Fibroblast of peridontal ligament (primary cell): Measurements from ENCODE around the gene CTDNEP1.
"Not testable (repeated sequence)": the region's sequence is repeated elsewhere in the genome, so short reads cannot be mapped to it uniquely, and the experiment has no call there.

ENCODE experiments used
- DNase-seq: peaks from one replicate; pipeline ENCODE4 v3.0.0-alpha.2; 2010; ENCODE audit errors: extremely low read depth

The CTDNEP1 gene

GRCh38 chr17:7248796-7249195 is 2.7 kb downstream of the CTDNEP1 start:
- DNase-seq, result no peak

GRCh38 chr17:7246779-7247178 is 4.8 kb downstream of the CTDNEP1 start:
- DNase-seq, result no peak

DNA sequence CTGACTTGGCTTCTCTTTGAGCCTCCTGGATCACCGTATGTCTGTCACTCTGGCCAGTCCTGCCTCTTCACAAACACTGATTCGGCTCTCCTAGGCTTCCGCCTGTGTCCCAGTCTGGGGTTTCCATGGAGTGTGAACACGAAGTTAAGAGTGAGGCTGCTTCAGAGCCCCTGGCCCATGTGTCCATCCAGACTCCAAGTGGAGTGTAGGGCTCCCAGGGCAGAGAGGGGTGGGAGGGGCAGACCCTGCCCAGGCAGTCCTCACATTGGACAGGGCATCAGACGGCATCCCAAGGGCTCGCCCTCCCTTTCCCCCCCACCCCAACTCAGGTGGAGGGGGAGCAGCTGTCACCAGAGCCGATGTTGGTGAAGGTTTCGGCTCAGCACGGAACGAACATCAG is 7.7 kb downstream of the CTDNEP1 start:
- DNase-seq, result not testable (repeated sequence)

- DNase-seq, result no peak
Observed at GRCh38 chr17:7243453-7243729, 8.1 kb downstream of the CTDNEP1 start.

- DNase-seq, result peak; percentile 98
Observed at GRCh38 chr17:7242717-7243452, 8.6 kb downstream of the CTDNEP1 start.

DNA sequence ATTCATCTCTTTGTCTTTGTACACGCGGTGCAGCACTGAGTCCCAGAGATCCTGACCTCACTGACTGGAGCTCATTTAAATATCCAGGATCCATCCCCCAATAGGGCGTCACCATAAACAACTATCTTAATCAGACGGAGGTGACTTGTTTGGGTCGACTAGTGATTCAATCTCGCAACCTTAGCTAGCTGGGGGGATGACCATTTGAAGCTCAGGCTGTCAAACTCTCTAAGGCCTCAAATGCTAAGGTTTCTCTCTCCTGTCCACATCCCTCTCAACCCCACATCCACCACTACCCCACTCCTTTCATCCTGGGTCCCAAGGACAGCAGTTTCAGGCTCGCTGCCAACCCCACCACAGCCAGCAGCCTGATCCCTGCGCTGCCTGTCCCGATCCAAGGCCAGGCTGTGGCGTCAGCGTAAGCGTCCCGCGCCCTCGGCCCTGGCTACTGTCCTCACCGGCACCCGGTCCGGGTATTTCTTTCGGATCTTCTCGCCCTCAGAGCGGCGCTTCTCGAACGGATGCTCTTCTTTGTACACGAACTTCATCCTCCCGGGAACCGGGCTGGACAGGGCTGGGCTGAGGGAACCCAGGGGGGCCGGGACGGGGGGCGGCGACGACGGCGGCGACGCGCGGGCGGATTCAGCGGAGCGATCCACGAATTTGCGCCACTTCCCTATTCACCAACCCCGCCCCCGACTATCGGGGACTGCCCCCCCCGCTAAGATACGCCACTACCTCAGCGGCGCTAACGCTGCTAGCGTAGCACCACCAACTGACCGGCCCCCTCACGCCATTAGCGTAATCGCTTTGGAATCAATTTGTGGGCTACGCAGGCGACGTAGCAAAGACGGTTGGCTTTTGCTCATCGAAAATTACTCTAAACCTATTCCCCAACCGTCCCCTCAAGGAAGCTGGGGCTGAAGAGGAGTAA is 9.5 kb downstream of the CTDNEP1 start, which contains the start of gene GABARAP:
GABARAP (minus strand) TSS at position 667 of the 934 bp plus-strand sequence; CDS start at position 548, 119 bp downstream.
- DNase-seq, result peak; percentile 93

- peak; percentile 43 for DNase-seq
Observed at GRCh38 chr17:7241090-7241733, 10.3 kb downstream of the CTDNEP1 start.

DNA sequence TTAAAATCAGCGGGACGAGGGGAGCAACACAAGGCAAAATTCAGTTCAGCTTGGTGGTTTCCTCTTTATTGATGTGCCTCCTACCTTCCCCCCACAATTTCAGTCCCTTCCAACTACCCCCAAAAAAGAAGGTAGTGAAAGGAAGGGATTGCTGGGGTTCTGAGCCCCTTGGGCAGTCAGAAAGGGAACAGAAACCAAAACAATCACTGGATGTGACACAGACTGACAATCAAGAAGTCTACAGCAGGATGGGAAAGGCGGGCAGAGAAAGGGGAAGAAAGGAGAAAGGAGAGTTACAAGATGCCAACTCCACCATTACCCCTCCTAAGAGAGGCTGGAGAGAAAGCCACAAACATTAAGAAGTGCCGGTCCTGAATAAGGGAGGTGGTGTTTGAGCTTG is 11.2 kb downstream of the CTDNEP1 start:
- no peak for DNase-seq

DNA sequence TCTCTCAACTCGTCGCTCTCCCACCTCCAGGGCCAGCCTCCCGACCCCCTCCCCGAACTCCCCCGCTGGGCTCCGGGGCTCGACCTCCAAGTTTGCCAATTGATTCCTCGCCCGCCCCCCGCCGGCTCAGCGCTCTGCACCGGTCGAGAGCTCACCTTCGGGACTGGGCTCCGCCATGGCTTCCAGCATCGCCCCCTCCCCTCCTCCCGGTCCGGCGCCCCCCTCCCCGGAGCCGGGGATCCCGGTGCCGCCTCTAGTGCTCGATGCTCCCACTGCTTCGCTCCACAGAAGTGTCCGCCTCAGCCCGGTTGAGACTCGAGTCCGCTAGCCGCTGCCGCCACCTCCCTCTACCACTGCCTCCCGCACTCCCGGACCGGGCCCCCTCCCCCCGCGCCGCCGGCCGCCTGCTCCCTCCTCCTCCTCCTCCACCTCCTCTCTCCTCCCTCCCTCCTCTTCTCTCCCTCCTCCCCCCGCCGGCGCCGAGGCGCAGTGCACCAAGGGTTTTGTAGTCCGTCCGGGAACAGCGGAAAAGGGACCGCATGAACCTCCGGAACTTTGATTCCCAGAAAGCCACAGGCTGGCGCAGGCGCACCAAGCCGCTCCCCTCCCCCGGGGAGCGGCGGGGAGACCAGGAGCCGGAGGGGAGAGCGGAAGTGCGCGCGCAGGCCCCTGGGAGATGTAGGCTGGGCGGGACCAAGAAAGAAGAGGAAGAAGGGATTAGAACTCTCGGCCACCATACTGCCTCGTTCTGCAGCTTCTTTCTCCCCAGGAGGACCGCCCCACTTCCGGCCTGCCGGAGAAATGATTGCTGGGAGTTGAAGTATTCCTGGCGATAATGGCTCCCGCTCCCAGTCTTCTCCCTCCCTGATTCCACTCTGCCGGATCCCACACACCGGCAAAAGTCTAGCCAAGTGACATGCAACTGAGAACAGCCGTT is 12.2 kb downstream of the CTDNEP1 start, which contains the start of gene PHF23:
PHF23 (minus strand) TSS at position 367 of the 937 bp plus-strand sequence; CDS start at position 189, 178 bp downstream.
- peak; percentile 99 for DNase-seq

DNA sequence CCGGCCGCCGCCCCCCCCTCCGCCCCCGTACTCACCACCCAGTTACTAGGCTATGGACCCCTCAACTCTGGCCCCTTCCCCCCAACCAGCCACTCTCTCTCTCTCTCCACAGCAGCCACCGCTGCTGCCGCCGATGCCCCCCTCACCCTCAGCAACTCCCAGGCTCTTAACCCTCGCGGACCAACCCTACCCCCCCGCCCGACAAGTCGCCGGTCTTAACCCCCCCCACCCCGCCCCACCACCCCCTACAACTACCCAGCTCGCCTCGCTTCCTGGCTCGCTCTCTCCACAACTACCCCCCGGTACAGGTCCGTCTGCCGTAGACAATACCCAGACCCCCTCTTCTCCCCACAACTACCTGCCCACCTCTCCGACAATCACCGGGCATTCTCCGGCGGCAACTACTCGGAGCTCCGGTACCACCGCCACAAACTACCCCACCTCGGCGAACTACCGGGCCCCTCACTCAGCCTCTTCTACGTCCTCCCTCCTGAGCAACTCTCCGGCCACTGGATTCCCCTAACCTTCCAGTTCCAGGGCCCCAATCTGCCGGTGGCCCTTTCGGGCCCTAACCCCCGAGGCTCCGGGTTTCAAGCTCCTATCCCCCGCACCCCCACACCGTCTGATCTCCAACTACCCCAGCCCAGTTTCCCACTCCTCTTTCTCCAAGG is 13.0 kb downstream of the CTDNEP1 start:
- DNase-seq, result no peak

- peak; percentile 44 for DNase-seq
Observed at GRCh38 chr17:7237761-7238419, 13.6 kb downstream of the CTDNEP1 start.

DNA sequence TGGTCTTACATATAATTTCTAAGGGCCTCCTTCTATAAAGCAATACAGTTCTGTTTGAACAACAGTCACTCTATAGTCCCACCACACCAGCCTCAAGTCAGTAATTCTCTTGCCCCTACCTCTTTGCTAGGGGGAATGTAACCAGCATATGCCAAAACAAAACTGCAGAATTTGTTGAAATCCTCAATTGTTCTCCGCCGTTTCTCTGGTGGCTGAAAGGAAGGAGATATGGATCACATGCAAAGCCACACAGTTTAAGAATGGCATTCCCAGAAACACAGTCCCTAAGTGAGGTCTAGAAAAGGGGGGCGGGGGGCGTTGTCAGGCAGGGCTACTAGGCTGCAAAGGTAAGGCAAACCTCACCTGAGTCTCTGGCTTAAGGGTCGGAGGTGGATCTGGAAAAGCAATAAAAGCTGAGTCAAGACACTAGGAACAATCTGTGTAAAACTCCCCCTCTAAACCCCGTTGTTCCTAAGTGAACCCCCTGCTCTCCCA is 14.2 kb downstream of the CTDNEP1 start:
- no peak for DNase-seq

- no peak for DNase-seq
Observed at GRCh38 chr17:7236808-7237207, 14.7 kb downstream of the CTDNEP1 start.

GRCh38 chr17:7235693-7236665 is 15.6 kb downstream of the CTDNEP1 start:
- DNase-seq, result no peak

DNA sequence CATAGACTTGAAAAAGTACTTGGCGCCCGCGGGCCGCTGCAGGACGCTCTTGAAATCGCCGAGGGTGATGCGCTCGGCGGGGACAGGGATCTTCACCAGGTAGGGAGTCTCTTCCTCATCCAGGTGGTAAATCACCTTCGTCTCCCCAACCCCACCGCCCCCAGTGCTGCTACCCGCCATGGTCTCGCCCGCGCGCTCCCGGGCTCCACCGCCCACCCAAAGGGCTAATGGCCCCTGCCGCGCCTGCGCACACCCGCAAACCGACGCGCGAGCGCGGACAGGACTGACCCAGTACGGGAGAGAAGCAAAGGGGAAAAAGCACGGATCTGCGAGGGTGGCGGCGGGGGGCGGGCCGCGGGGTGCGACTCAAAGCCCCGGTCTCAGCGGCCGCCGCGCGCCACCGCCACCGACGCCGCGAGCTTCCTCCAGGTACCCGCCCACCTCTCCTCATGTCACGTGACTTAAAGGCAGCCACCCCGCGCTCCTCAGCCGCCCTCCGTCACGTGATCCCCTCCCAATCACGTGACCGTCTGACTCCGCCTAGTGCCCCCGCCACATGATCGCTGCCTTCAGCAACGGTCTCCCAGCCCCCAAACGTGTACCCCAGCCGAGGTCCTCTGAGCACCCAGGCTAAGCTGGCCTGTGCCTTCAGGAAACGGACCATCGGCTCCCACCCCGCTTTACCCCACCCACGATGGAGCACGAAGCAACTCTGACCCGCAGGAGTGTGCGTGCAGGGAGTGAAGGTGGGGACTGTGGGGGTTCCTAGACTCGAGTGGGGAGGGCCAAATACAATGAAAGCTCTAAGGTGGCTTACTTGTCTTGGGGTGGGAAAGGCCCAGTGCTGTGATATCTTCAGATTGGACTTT is 17.2 kb downstream of the CTDNEP1 start, which contains the start of gene DVL2:
DVL2 (minus strand) TSS at position 435 of the 869 bp plus-strand sequence; CDS start at position 180, 255 bp downstream.
- peak; percentile 91 for DNase-seq

DNA sequence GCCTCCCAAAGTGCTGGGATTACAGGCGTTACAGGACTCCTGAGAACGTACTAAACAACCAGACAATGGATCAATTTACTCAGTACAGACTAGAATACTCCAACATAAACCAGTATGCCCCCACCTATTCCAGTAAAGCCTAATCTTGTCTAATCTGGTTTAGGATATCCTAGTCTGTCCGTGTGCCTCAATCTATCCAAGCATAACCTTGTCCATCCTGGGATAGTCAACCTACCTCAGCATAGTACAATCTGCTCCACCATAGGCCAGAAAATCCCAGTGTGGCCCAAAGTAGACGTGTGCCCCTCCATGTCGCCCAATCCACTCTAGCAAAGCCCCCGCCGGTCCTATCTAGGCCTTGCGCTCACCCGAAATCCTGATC is 17.8 kb downstream of the CTDNEP1 start:
- peak; percentile 35 for DNase-seq

DNA sequence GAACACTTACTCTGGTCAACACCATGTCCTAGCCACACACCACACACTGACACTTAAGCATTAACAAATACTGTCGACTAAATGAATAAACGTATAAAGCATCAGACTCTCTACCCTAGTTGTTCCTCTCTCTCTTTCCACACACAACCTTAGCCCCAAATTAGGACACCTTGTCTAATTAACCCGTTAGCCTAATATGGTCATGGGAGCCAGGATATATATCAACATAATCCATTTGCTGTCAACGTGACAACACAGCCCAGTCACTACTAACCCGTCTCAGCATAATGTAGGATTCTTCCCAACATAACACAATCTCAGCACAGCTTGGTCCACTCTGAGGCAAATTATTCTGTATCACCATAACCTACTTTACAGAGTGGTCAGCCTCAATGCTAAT is 19.4 kb downstream of the CTDNEP1 start:
- DNase-seq, result no peak

- DNase-seq, result no peak
Observed at GRCh38 chr17:7229504-7229903, 22.0 kb downstream of the CTDNEP1 start.
